GM19328 (cell line): ENCODE measurements around the gene ISOC2.

Source experiments
- ATAC-seq: cut with Tn5 transposase; IDR thresholded peaks from one replicate; pipeline ENCODE4 v1.9.1; 2021; ENCODE audit warnings: mild to moderate bottlenecking, moderate library complexity; ENCODE audit not compliant: unreplicated experiment

The ISOC2 gene

DNA sequence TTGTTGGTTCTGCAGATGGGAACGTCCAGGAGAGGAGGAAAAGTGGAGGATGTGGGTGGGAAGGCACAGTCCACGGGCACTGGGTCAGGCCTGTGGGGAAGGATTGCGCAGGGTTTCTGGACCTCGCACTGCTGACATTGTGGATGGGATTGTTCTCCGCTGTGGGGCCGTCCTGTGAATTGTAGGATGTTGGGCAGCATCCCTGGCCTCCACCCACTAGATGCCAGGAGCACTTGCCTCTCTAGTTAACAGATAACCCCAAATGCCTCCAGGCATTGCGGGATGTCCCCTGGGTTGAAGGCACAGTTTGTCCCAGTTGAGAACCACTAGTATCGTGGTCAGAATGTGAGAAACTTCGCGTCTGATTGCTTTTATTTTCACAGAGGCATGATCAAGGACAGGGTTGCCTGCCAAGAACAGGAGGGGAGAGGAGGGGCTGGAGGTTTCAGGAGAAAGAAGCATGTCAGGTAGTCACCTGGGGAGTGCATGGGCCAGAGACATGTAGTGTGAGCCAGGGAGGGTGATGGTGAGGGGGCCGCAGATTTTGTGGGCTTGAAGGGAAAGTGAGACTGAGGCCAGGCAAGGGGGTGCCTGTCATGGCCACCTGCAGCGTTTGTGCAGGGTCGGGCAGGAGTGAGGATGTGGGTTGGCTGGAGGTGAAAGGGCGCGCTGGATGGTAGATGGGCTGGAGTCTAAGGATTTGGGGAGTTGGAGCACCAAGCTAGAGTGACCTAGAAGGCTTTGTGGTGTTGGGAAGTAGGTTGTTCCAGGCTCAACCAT, 18.2 kb upstream of the ISOC2 start:
- ATAC-seq = no peak

DNA sequence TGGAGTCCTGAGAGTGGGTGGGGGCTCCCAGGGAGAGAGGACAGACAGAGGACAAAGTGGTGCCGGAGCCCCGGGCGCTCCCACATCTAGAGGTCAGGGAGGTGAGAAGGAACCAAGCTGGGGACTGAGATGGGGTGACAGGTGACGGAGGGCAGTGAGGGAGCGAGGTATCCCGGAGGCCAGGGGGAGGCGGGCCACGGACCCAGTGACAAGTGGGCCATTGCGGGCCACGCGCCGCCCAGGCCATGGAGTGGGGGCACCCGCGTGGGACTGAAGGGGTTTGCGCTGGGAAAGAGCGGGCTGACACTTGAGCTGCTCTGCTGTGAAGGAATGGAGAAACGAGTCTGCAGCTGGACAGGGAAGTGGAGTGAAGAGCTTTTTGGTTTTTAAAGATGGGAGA, 17.6 kb upstream of the ISOC2 start:
- no peak for ATAC-seq

DNA sequence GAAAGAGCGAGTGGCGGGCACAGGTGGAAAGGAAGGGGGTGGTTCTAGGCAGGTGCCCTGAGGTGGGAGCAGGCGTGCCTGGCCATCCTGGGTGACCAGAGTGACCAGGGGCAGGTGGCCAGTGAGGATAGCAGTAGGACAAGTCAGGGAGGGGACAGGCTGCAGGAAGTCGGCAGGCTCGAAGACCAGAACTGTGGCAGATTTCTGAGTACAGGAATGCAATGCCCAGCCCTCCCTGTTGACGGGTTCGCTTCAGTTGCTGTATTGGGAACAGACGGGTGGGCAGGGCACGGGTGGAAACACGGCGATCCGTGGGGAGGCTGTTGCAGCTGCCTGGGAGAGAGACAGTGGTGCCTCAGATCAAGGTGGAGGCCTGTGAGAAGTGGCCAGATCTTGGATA, 16.9 kb upstream of the ISOC2 start:
- no peak for ATAC-seq

GRCh38 chr19:55477905-55478304, 16.5 kb upstream of the ISOC2 start:
- no peak for ATAC-seq

- ATAC-seq = peak; percentile 85
Measured at GRCh38 chr19:55476100-55476775, 14.8 kb upstream of the ISOC2 start, which contains the start of gene ZNF628. TSS of gene ZNF628 (plus strand) at chr19:55476617. CDS start at chr19:55479911, 3,294 bp downstream.

- no peak for ATAC-seq
Measured at GRCh38 chr19:55474269-55475265, 13.1 kb upstream of the ISOC2 start.

- no peak for ATAC-seq
Measured at GRCh38 chr19:55473225-55474012, 12.0 kb upstream of the ISOC2 start.

DNA sequence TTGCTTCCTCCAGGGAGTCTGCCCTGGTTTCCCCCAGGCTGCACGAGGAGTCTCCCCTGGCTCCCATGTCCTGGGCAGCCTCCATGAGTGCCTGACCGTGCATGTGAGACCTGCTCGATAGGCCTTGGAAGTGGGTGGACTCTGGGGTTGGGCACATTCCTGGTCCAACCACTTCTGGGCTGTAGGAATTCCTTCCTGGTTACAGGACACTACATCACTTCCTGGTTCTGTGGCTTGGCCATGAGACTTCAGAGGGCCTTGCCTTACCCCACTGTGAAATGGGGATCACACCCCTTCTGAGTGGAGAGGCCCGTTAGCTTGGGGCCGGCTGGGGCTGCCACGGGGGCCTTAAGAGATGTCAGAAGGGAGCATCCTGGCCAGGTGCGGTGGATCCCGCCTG, 11.0 kb upstream of the ISOC2 start:
- no peak for ATAC-seq

- ATAC-seq = no peak
Measured at GRCh38 chr19:55471266-55471665, 9.8 kb upstream of the ISOC2 start.

- ATAC-seq = no peak
Measured at GRCh38 chr19:55468054-55468393, 6.6 kb upstream of the ISOC2 start.

DNA sequence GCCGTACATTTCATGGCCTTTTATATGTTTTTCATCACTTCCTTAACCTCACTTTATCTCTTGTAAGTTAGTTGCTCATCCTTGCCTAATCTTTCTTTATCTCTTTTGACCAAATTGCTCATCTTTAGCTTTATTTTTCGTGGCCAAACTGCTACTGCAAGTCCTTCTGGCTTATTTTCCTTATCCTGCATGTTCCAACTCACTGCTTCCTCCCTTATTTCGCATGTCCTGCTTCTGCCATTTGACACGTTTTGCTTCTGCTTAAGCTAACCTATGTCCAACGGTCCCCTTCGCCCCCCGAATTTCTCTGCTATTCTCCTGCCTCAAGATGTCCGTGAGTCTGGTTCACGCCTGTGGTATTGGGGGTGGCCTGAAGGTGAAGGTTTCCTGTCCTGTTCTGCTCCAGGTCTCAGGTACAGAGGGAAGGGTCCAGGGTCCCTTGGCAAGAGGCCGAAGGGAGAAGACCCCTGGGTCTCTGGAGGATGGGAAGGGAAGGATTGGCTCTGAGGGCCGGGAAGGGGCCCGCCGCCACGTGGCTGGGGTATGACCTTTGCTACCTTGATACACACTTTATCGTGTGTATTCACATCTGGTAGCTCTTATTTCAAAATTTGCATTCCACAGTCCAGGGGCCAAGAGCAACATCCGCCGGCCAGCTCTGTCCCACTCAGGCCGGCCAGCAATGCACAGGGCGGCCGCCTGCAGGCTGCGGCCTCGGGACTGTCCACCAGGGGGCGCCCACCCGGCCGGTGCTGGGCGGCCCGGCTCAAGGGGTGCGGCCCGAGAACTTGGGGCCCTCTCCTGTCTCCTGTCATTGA, 6.0 kb upstream of the ISOC2 start:
- no peak for ATAC-seq

DNA sequence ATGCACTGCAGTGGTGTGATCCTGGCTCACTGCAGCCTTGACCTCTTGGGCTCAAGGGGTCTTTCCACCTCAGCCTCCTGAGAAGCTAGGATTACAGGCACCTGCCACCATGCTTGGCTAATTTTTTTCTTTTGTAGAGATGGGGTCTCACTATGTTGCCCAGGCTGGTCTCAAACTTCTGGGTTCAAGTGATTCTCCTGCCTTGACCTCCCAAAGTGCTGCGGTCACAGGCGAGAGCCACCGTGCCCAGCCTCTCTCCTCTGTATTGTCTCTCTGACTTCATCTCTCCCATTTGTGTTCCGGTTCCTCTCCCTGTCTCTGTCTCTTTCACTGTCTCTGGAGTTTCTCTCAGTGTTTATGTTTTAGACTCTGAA, 4.8 kb upstream of the ISOC2 start:
- no peak for ATAC-seq

DNA sequence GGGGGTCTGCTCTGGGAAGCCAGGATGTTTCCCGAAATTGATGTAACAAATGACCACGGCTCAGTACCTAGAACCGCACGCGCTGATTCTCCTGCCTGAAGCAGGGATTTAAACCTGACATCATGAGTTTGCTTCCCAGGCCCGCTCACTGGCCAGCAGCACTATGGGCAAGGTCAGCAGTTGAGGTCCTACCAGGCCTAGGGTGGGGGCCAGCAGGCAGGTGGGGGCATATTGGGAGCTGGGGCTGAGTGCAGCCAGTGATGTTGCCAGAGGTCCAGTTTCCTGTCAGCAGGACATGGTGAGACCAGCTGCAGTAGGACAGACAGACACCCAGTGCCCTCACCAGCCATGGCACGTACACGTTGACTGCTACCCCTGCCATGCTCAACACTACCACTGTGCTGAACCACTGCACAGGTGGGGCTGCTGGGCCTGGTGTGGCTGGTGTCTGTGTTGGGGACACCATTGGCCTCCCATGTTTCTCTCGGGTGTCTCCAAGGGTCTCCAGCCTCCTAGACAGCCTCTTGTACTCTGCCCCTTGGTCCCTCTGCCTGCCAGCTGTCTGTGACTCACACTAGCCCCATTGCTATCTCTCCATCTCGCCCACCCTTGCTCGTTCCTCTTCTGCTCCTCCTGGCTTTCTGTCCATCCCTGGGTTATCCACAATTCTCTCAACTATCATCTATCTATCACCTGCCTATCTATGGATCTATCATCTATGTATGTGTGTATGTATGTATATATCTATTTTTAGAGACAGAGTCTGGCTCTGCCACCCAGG, 4.2 kb upstream of the ISOC2 start:
- no peak for ATAC-seq

- no peak for ATAC-seq
Measured at GRCh38 chr19:55464662-55465054, 3.2 kb upstream of the ISOC2 start, which contains the start of gene C19orf85. TSS of gene C19orf85 (minus strand) at chr19:55464751. CDS start at chr19:55464554, 197 bp downstream.

GRCh38 chr19:55464039-55464661, 2.7 kb upstream of the ISOC2 start:
- ATAC-seq = no peak

DNA sequence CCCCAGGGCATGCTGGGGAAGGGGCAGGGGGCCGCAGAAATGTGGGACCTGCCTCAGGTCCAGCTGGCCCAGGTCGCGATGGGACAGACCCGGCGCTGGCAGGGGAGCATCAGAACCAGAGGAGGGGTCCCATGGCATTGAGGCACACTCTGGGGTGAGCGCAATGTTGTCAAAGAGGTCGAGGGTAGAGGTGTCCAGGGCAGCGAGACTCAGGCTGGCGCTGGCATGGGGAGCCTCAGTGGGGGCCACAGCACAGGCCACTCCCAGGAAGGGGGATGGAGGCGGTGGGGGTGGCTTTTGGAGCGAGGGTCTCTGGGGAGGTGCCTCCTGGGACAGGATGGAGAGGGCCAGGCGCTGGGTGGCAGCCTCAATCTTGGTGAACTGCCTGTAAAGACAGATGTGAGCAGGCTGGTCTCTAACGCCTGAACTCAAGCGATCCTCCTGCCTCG, 2.2 kb upstream of the ISOC2 start:
- ATAC-seq = no peak

GRCh38 chr19:55462722-55463121, 1.3 kb upstream of the ISOC2 start:
- no peak for ATAC-seq

- no peak for ATAC-seq
Measured at GRCh38 chr19:55461974-55462626, 658 bp upstream of the ISOC2 start.
